ENCODE results near the gene RNASEH2A.

DNA sequence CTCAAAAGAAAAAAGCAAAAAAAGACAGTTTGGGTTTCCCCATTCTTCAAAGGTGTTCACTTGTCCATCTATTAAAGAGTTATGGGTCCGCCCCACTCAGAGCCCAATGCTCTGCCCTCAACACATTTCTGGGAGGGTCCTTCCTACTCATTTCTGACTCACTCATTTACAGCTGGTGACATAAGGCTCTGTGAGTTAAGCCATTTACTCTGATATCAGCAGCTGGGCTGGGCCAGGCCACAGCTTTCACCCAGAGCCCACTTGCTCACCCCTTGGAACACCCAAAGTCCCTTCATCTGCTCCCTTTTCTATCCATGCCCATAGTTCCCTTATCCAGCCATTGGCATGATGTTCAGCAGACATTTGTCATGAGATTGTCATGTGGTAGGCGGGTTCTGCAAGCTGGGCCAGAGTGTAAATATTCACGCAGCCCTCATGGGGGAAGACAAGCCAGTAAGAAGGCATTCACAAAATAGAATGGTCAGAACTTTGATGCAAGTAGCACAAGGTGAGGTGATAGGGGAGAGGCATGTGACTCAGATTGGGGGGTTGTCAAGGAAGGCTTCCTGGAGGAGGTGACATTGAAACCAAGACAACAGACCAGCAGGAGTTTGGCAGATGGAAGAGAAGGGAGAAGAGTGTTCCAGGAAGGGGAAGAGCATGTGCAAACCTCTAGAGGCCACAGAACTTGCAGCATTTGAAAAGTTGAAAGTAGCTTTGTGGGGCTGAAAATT lies 37.8 kb downstream of the RNASEH2A start:
- TF ChIP-seq, protein P1, sequence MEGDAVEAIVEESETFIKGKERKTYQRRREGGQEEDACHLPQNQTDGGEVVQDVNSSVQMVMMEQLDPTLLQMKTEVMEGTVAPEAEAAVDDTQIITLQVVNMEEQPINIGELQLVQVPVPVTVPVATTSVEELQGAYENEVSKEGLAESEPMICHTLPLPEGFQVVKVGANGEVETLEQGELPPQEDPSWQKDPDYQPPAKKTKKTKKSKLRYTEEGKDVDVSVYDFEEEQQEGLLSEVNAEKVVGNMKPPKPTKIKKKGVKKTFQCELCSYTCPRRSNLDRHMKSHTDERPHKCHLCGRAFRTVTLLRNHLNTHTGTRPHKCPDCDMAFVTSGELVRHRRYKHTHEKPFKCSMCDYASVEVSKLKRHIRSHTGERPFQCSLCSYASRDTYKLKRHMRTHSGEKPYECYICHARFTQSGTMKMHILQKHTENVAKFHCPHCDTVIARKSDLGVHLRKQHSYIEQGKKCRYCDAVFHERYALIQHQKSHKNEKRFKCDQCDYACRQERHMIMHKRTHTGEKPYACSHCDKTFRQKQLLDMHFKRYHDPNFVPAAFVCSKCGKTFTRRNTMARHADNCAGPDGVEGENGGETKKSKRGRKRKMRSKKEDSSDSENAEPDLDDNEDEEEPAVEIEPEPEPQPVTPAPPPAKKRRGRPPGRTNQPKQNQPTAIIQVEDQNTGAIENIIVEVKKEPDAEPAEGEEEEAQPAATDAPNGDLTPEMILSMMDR (IDR thresholded peaks at IDR 0.05): no peak
- no peak for TF ChIP-seq POLR2A (IDR thresholded peaks at IDR 0.05)

Data from upper lobe of left lung (tissue), 4 donors.